HG03565 (cell line): Measurements from ENCODE around the gene NAV3.
"Not testable (repeated sequence)": the region's sequence is repeated elsewhere in the genome, so short reads cannot be mapped to it uniquely, and the experiment has no call there.

Experiments used
- ATAC-seq: cut with Tn5 transposase; IDR thresholded peaks from one replicate; pipeline ENCODE4 v1.9.1; 2021; ENCODE audit warnings: mild to moderate bottlenecking, moderate library complexity; ENCODE audit not compliant: unreplicated experiment

The NAV3 gene

GRCh38 chr12:78102801-78103200, 272.1 kb downstream of the NAV3 start:
- not testable (repeated sequence) for ATAC-seq

DNA sequence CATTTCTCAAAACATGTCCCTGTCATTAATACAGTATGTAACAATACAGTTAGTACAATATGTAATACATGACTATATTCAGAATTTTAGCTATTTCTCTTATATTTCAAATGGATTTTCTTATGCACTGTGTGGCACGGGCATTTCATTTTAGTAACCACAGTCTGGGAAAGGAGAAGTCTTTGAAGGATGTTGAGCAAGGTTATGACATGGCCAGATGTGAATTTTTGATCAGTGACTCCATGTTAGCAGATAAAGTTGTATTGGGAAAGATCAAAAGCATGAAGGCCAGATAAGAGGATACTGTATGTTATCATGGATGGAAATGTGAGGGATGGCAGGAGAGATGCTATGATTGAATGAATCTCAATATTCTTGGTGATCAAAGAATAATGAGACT, 285.2 kb downstream of the NAV3 start:
- ATAC-seq = no peak

DNA sequence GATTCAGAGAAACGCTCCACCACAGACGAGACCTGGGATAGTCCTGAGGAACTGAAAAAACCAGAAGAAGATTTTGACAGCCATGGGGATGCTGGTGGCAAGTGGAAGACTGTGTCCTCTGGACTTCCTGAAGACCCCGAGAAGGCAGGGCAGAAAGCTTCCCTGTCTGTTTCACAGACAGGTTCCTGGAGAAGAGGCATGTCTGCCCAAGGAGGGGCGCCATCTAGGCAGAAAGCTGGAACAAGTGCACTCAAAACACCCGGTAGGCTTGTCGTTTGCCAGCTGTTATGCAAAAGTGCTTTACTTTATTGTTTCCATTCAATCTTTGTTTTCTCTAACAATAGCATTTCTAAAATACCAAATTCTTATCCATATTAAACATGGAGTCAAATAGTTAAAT, 287.3 kb downstream of the NAV3 start:
- ATAC-seq = no peak

- no peak for ATAC-seq
Measured at GRCh38 chr12:78118486-78118885, 287.8 kb downstream of the NAV3 start.

- ATAC-seq = no peak
Measured at GRCh38 chr12:78119351-78119918, 288.7 kb downstream of the NAV3 start.

DNA sequence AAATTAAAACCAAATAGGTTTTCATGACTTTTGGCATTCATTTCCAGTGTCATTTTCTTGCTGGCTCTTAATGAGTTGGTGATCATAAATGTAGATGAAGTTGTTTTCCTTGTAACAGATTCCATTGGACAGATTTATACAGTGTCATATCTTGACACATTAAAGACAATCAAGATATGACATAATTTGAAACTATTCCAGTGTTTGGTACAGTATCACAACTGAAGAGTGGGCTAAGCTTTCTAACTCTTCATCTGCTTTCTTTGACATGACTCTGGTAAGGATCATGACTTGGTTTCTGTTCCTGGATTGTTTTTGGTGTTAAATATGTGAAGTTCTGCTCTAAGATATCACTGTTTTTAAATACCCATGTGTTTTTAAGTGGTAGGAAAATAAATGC, 289.6 kb downstream of the NAV3 start:
- ATAC-seq = no peak

DNA sequence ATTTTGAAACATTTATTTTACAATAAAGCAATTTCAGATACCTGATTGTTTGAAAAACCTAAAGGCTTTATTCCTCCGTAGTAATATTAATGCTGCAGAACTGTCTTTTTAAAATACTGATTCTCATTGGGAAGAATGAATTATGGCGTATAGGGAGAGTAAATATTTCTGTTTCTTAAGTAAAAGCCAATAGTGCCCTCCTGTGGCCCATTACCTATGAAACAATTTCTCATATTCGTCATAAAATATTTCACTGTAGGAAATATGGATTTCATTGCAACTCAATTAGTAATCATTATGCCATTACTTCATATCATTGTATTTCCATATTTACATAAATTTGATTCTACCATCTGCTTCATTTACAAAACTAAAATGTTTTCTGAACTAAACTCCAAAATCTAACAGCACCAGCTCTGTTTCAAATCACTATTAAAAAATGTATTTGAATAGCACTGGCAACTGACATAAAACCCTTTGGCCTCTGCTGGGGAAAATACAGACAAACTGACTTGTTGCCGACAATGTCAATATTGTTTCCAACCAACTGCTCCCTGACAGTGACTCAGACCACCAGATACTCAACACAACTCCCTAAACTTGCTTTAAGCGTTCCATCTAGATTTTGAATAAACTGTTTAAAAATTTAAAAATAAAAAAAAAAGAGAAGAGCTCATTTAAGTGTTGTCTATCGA, 290.3 kb downstream of the NAV3 start:
- no peak for ATAC-seq

GRCh38 chr12:78121969-78122610, 291.4 kb downstream of the NAV3 start:
- no peak for ATAC-seq

DNA sequence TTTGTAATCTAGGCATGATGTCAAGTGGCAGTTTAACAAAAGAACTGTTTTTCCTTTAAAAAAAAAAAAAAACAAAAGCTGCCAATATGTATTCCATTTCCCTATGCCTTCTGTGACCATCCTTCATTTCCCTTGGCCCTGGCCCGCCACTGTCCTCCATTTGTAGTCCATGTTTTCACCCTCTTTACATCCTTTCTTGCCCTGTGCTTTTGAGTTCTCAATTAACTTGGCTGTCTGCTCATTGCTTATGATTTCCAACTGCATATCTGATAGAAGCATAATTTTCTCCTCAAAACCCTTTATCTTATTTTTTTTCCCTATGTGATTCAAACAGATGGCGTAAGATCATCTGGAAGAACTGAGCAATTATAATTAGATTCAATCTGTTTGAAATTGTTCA, 297.5 kb downstream of the NAV3 start:
- no peak for ATAC-seq

DNA sequence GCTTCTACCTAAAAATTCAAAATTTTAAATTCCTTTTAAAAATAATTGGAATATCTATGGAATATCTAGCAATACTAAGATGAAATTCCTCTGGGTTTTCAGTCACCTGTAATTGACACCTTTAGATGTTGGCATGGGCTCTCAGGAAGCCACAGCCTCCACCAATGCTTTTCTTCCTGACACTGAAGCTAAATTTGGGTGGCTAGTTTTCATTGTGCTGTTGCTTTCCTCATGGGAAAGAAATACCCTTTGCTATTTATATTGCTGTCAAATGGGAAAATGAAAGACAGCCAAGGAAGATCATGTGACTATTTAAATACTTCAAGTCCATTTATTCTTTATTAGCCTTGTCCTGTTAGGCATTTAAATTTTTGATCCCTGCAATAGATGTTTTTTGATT, 313.0 kb downstream of the NAV3 start:
- no peak for ATAC-seq

GRCh38 chr12:78145398-78145797, 314.7 kb downstream of the NAV3 start:
- ATAC-seq = no peak

GRCh38 chr12:78146365-78146772, 315.7 kb downstream of the NAV3 start:
- peak; percentile 71 for ATAC-seq

DNA sequence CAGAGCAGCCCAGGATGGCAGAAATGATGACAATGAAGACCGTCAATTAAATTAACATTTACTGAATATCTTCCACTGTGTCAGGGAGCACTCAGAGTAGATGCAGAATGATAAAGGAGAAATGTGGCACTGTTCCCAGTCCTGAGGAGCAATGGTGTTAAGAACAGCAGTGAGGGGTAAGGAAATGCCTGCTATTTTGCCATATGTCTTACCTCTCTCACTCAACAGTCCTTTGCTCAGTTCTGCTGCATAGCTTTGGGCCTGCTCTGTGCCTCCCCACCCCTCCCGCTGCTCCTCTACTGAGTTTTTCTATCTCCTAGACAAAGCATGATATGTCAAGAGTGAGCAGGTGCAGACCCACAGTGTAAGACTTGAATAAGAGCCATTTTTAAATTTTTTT, 318.8 kb downstream of the NAV3 start:
- ATAC-seq = no peak

DNA sequence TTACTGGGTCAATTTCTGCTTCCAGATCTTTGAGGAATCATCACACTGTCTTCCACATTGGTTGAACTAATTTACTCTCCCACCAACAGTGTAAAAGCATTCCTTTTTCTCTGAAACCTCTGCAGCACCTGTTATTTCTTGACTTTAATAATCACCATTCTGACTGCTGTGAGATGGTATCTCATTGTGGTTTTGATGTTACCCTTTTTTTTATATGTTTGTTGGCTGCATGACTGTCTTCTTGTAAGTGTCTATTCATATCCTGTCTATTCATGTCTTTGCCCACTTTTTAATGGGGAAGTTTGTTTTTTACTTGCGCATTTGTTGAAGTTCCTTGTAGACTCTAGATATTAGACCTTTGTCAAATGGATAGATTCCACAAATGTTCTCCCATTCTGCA, 324.9 kb downstream of the NAV3 start:
- no peak for ATAC-seq

GRCh38 chr12:78156751-78157150, 326.1 kb downstream of the NAV3 start:
- no peak for ATAC-seq

DNA sequence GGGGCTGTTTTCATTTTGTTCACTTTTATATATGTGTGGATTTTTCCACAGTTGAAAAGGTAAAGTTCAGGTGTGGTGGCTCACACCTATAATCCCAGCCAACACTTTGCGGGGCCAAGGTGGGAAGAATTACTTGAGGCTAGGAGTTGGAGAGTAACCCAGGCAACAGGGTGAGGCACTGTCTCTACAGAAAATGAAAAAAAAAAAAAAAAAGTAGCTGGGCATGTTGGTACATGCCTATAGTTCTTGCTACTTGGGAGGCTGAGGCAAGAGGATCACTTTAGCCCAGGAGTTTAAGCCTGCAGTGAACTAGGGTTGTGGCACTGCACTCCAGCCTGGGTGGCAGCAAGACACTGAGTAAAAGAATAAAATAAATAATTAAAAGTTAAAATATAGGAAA, 326.5 kb downstream of the NAV3 start:
- no peak for ATAC-seq

GRCh38 chr12:78164154-78164553, 333.5 kb downstream of the NAV3 start:
- ATAC-seq = peak; percentile 49

- no peak for ATAC-seq
Measured at GRCh38 chr12:78167510-78167909, 336.8 kb downstream of the NAV3 start.

GRCh38 chr12:78171061-78171460, 340.4 kb downstream of the NAV3 start:
- no peak for ATAC-seq

GRCh38 chr12:78176643-78177042, 345.9 kb downstream of the NAV3 start:
- ATAC-seq = no peak

GRCh38 chr12:78177298-78177697, 346.6 kb downstream of the NAV3 start:
- ATAC-seq = no peak

DNA sequence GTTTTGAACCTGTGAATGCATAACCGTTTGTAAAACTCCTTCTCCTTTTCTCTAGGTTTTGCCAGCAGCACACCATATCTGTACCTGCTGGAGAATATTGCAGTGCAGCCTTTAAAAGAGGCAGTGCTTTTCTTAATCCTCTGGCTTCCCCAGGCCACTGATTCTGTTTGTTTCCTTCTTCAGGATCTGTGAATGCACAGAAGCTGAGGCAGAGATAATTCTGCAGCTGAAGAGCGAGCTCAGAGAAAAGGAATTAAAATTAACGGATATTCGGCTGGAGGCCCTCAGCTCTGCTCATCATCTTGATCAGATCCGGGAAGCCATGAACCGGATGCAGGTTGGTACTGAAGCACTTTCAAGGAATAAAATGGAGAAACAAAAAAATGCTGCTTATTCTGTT, 348.7 kb downstream of the NAV3 start:
- no peak for ATAC-seq
